Activated CD4-positive, alpha-beta memory T cell treated with anti-CD3 and anti-CD28 coated beads, Interleukin-2, amount 10 ng/mL, durations not matched to agents 7 days and 5 days (primary cell): Measurements from ENCODE around the gene LRRC40. TPM values are rescaled to one million over a fixed set of nuclear protein-coding genes. Genes with fewer than 3 reads are reported as not detected.
"Not testable (repeated sequence)": the region's sequence is repeated elsewhere in the genome, so short reads cannot be mapped to it uniquely, and the experiment has no call there.

Experiments used
- CTCF ChIA-PET: fragments of 350-600 bp; sonication (Branson Sonifier 250); formaldehyde crosslinking; loops from one replicate; lab custom pipeline; 2021; ENCODE audit warnings: antibody characterized with exemption, inconsistent platforms; lab: Charles Lee
- POLR2A ChIA-PET: fragments of 350-600 bp; sonication (Branson Sonifier 250); formaldehyde crosslinking; loops from one replicate; lab custom pipeline; 2021; ENCODE audit warnings: antibody characterized with exemption; lab: Charles Lee
- DNase-seq: peaks from one replicate; pipeline ENCODE4 v3.0.0-alpha.2; 2020
- H3K27ac Mint-ChIP-seq: one replicate; pipeline ENCODE4 v1.8.0; 2021; ENCODE audit warnings: mild to moderate bottlenecking, mixed read lengths
- H3K27me3 Mint-ChIP-seq: one replicate; pipeline ENCODE4 v1.8.0; 2021; ENCODE audit warnings: mixed read lengths
- H3K36me3 Mint-ChIP-seq: one replicate; pipeline ENCODE4 v1.8.0; 2021; ENCODE audit warnings: low read depth, mixed read lengths
- H3K4me1 Mint-ChIP-seq: one replicate; pipeline ENCODE4 v1.8.0; 2021; ENCODE audit warnings: mixed read lengths
- H3K4me3 Mint-ChIP-seq: one replicate; pipeline ENCODE4 v1.8.0; 2021; ENCODE audit warnings: mild to moderate bottlenecking, mixed read lengths
- H3K9me3 Mint-ChIP-seq: one replicate; pipeline ENCODE4 v1.8.0; 2021; ENCODE audit warnings: mixed read lengths
- total RNA-seq, 2 experiments: library from RNA; stranded (reverse); gene quantifications; one replicate each; pipeline ENCODE4 v1.2.3, GENCODE V29; 2021

Gene LRRC40
- total RNA-seq, 2 experiments from 2014 or later, result 19.1 to 20.0 TPM

- Mint-ChIP-seq H3K36me3 (peaks cover 38% of the 10 kb centered on the region), H3K4me3 (peak overlapping the region; percentile 86), H3K9me3 (no peaks in the 10 kb centered on the region), H3K27ac (peak overlapping the region; percentile 91), H3K27me3 (no peaks in the 10 kb centered on the region), H3K4me1 (peaks cover 43% of the 10 kb centered on the region)
- ChIA-PET POLR2A (interaction anchor here (0.6 to 3.1 kb wide), 13 partner anchors 10 to 862 kb away, joined by 3 to 123 read pairs (median 5); partner anchors contain the start of genes ANKRD13C, CTH, LRRC40 and ZRANB2), CTCF (interaction anchor here (0.7 to 2.3 kb wide), 7 partner anchors 9 to 860 kb away, joined by 3 to 13 read pairs (median 3); partner anchors contain the start of gene ZRANB2)
- DNase-seq, result no peak
Measured at GRCh38 chr1:70220517-70221237, 15.3 kb upstream of the LRRC40 start.

- H3K4me1 Mint-ChIP-seq, result peaks cover 43% of the 10 kb centered on the region
- POLR2A ChIA-PET, result interaction anchor here (1.9 to 3.1 kb wide), 4 partner anchors 12 to 134 kb away, joined by 5 to 123 read pairs (median 18); partner anchors contain the start of genes ANKRD13C and LRRC40
Measured at GRCh38 chr1:70220015-70220414, 14.6 kb upstream of the LRRC40 start.

GRCh38 chr1:70211541-70211940, 6.2 kb upstream of the LRRC40 start:
- Mint-ChIP-seq H3K4me1 (peaks cover 48% of the 10 kb centered on the region), H3K27ac (peak overlapping the region; percentile 47), H3K4me3 (no peak overlapping the region), H3K9me3 (no peaks in the 10 kb centered on the region), H3K36me3 (peaks cover 26% of the 10 kb centered on the region), H3K27me3 (no peaks in the 10 kb centered on the region)
- DNase-seq, result no peak
- CTCF ChIA-PET, result interaction anchor here (1.0 kb wide), 1 partner anchor 10 kb away, joined by 3 read pairs; the partner anchor contains the start of gene SRSF11
- POLR2A ChIA-PET, result interaction anchor here (1.6 to 11.1 kb wide), 3 partner anchors 9 to 143 kb away, joined by 4 to 123 read pairs (median 4); partner anchors contain the start of genes ANKRD13C and SRSF11

More at GRCh38 chr1:70220015-70220414, 14.6 kb upstream of the LRRC40 start:
- peak overlapping the region; percentile 41 for H3K27ac Mint-ChIP-seq
- no peaks in the 10 kb centered on the region for H3K27me3 Mint-ChIP-seq
- H3K4me3 Mint-ChIP-seq, result peak overlapping the region; percentile 30
- H3K36me3 Mint-ChIP-seq, result peaks cover 41% of the 10 kb centered on the region
- CTCF ChIA-PET, result interaction anchor here (1.5 to 2.3 kb wide), 2 partner anchors 12 to 86 kb away, joined by 3 to 13 read pairs; no protein-coding TSS in a partner anchor
- DNase-seq, result no peak
- H3K9me3 Mint-ChIP-seq, result no peaks in the 10 kb centered on the region

DNA sequence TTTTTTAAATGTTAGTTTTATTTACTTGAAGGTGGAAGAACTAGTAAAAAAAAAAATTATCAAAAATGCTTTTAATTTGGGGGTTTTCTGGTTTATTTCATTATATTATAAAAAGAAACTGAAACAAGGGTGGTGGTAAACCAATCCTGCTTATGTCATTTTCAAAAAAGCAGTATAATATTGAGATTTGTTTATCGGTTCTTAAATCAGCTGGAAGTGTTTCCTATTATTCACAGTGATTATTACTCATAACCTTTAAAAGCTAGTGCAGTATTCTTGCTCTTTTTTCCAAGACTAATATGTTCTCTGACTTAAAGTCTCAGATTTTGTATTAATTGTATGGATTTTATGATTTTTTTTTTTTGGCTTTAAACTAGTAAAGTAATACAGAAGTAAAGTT, 5.4 kb upstream of the LRRC40 start:
- no peak overlapping the region for H3K4me3 Mint-ChIP-seq
- peak overlapping the region; percentile 47 for H3K27ac Mint-ChIP-seq
- H3K36me3 Mint-ChIP-seq, result peaks cover 22% of the 10 kb centered on the region
- no peaks in the 10 kb centered on the region for H3K9me3 Mint-ChIP-seq
- DNase-seq, result no peak
- POLR2A ChIA-PET, result interaction anchor here (0.7 to 11.1 kb wide), 4 partner anchors 10 to 144 kb away, joined by 3 to 123 read pairs (median 4); partner anchors contain the start of genes ANKRD13C and SRSF11
- H3K27me3 Mint-ChIP-seq, result no peaks in the 10 kb centered on the region
- peaks cover 50% of the 10 kb centered on the region for H3K4me1 Mint-ChIP-seq
- CTCF ChIA-PET, result interaction anchor here (1.0 kb wide), 2 partner anchors 10 to 76 kb away, joined by 3 read pairs; partner anchors contain the start of gene SRSF11

GRCh38 chr1:70208292-70208691, 2.9 kb upstream of the LRRC40 start:
- Mint-ChIP-seq H3K4me3 (no peak overlapping the region), H3K4me1 (peaks cover 65% of the 10 kb centered on the region), H3K27ac (peak overlapping the region; percentile 26), H3K36me3 (peaks cover 20% of the 10 kb centered on the region), H3K27me3 (no peaks in the 10 kb centered on the region), H3K9me3 (no peaks in the 10 kb centered on the region)
- ChIA-PET CTCF (interaction anchor here (4.2 kb wide), 1 partner anchor 12 kb away, joined by 13 read pairs; the partner anchor contains the start of gene SRSF11), POLR2A (interaction anchor here (1.2 to 11.1 kb wide), 4 partner anchors 12 to 203 kb away, joined by 5 to 123 read pairs (median 12); partner anchors contain the start of genes ANKRD13C, CTH and SRSF11)
- no peak for DNase-seq

DNA sequence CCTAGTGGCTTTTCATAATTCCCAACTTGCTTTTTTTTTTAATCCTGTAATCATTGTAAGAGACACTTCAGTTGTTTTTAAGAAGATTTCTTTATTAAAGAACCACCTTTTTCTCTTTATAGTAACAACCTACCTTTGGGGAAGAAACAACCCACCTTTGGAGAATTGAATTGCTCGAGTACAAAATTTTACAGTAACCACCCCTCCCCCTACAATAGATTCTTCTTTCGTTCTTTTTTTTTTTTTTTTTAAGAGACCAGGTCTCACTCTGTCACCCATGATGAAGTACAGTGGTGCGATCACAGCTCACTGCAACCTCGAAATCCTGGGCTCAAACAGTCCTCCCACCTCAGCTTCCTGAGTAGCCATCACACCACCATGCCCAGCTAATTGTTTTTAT, 2.1 kb upstream of the LRRC40 start:
- Mint-ChIP-seq H3K27ac (peak overlapping the region; percentile 65), H3K4me3 (peak overlapping the region; percentile 97), H3K9me3 (no peaks in the 10 kb centered on the region), H3K36me3 (peaks cover 18% of the 10 kb centered on the region), H3K27me3 (no peaks in the 10 kb centered on the region), H3K4me1 (peaks cover 73% of the 10 kb centered on the region)
- no peak for DNase-seq
- ChIA-PET CTCF (interaction anchor here (4.2 kb wide), 1 partner anchor 13 kb away, joined by 13 read pairs; the partner anchor contains the start of gene SRSF11), POLR2A (interaction anchor here (0.8 to 11.1 kb wide), 3 partner anchors 13 to 147 kb away, joined by 4 to 123 read pairs (median 27); partner anchors contain the start of genes ANKRD13C and SRSF11)

GRCh38 chr1:70206833-70207232, 1.5 kb upstream of the LRRC40 start:
- H3K27me3 Mint-ChIP-seq, H3K9me3 Mint-ChIP-seq, DNase-seq: not testable (repeated sequence)
- Mint-ChIP-seq H3K36me3 (peaks cover 18% of the 10 kb centered on the region), H3K4me1 (peaks cover 78% of the 10 kb centered on the region), H3K4me3 (peak overlapping the region; percentile 97), H3K27ac (peak overlapping the region; percentile 99)
- ChIA-PET CTCF (interaction anchor here (1.3 to 4.2 kb wide), 2 partner anchors 10 to 14 kb away, joined by 5 to 13 read pairs; partner anchors contain the start of gene SRSF11), POLR2A (interaction anchor here (0.6 to 11.1 kb wide), 12 partner anchors 9 to 1710 kb away, joined by 3 to 123 read pairs (median 6); partner anchors contain the start of genes ANKRD13C, CTH, DEPDC1 and SRSF11)

- H3K4me3 Mint-ChIP-seq, result peak overlapping the region; percentile 97
- H3K27me3 Mint-ChIP-seq, result no peaks in the 10 kb centered on the region
- H3K9me3 Mint-ChIP-seq, result no peaks in the 10 kb centered on the region
- ChIA-PET CTCF (no interaction called here), POLR2A (interaction anchor here (0.7 to 11.1 kb wide), 11 partner anchors 8 to 876 kb away, joined by 3 to 123 read pairs (median 8); partner anchors contain the start of genes ANKRD13C, CTH, SRSF11 and ZRANB2)
- H3K4me1 Mint-ChIP-seq, result peaks cover 66% of the 10 kb centered on the region
- H3K36me3 Mint-ChIP-seq, result peaks cover 23% of the 10 kb centered on the region
- peak overlapping the region; percentile 99 for H3K27ac Mint-ChIP-seq
- no peak for DNase-seq
Measured at GRCh38 chr1:70205071-70205433, 327 bp downstream of the LRRC40 start.

GRCh38 chr1:70204600-70204999, 779 bp downstream of the LRRC40 start:
- Mint-ChIP-seq H3K4me3 (peak overlapping the region; percentile 97), H3K4me1 (peaks cover 62% of the 10 kb centered on the region), H3K36me3 (peaks cover 19% of the 10 kb centered on the region), H3K27ac (peak overlapping the region; percentile 99), H3K9me3 (no peaks in the 10 kb centered on the region), H3K27me3 (no peaks in the 10 kb centered on the region)
- ChIA-PET CTCF (no interaction called here), POLR2A (interaction anchor here (0.7 to 11.1 kb wide), 9 partner anchors 9 to 876 kb away, joined by 3 to 123 read pairs (median 4); partner anchors contain the start of genes ANKRD13C, CTH, SRSF11 and ZRANB2)
- DNase-seq, result no peak

DNA sequence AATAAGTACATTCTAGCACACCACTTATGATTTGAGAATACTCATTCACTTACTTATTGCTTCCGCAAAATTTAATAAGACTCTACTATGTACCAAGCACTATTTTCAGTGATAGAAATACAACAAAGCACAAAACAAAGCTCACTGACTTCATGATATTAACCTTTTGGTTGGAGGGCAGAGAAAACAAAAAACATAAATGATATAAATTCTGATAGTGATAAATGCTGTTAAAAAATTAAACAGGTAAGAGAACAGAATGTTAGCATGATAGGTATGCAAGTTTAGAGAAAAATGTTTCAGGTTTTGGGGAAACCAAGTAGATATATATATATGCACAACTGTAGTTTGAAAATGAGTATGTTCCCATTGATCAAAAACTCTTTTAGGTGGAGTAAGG, 1.2 kb downstream of the LRRC40 start:
- no peak overlapping the region for H3K27ac Mint-ChIP-seq
- H3K4me1 Mint-ChIP-seq, result peaks cover 58% of the 10 kb centered on the region
- DNase-seq, result no peak
- H3K36me3 Mint-ChIP-seq, result peaks cover 19% of the 10 kb centered on the region
- POLR2A ChIA-PET, result interaction anchor here (0.7 to 11.1 kb wide), 6 partner anchors 9 to 877 kb away, joined by 3 to 123 read pairs (median 18); partner anchors contain the start of genes ANKRD13C, CTH, SRSF11 and ZRANB2
- no peaks in the 10 kb centered on the region for H3K9me3 Mint-ChIP-seq
- H3K4me3 Mint-ChIP-seq, result peak overlapping the region; percentile 97
- CTCF ChIA-PET, result no interaction called here
- no peaks in the 10 kb centered on the region for H3K27me3 Mint-ChIP-seq

DNA sequence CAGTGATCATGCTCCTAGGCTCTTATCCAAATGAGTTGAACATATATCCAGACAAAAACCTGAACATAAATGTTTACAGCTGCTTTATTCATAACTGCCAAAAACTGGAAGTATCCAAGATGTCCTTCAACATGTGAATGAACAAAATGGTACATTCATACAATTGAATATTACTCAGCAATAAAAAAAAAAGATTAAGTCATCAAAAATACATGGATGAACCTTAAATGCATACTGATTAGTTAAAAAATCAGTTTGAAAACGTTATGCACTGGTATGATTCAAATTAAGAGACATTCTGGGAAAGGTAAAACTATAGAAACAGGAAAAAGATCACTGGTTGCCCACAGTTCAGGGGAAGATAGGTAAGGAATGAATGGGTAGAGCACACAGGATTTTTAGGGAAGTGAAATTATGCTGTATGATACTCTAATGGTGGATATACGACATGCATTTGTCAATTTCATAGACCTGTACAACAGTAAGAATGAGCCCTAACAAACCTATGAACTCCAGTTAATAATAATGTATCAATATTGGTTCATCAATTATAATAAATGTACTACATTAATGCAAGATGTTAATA, 3.1 kb downstream of the LRRC40 start:
- no peak for DNase-seq
- H3K4me1 Mint-ChIP-seq, result peaks cover 42% of the 10 kb centered on the region
- no peaks in the 10 kb centered on the region for H3K27me3 Mint-ChIP-seq
- H3K4me3 Mint-ChIP-seq, result no peak overlapping the region
- H3K36me3 Mint-ChIP-seq, result peaks cover 10% of the 10 kb centered on the region
- no peaks in the 10 kb centered on the region for H3K9me3 Mint-ChIP-seq
- ChIA-PET POLR2A (interaction anchor here (11.1 kb wide), 1 partner anchor 18 kb away, joined by 123 read pairs; the partner anchor contains the start of gene SRSF11), CTCF (interaction anchor here (1.1 kb wide), 1 partner anchor 14 kb away, joined by 3 read pairs; no protein-coding TSS in a partner anchor)
- H3K27ac Mint-ChIP-seq, result no peak overlapping the region

GRCh38 chr1:70200065-70200464, 5.3 kb downstream of the LRRC40 start:
- DNase-seq, result no peak
- Mint-ChIP-seq H3K36me3 (peaks cover 7% of the 10 kb centered on the region), H3K27ac (no peak overlapping the region), H3K27me3 (no peaks in the 10 kb centered on the region), H3K4me3 (no peak overlapping the region), H3K9me3 (no peaks in the 10 kb centered on the region), H3K4me1 (peaks cover 35% of the 10 kb centered on the region)
- ChIA-PET POLR2A (no interaction called here), CTCF (interaction anchor here (0.7 kb wide), 1 partner anchor 10 kb away, joined by 4 read pairs; no protein-coding TSS in a partner anchor)
